Cardiac fibroblast (primary cell): ENCODE results near the gene NEAT1.

ENCODE experiments used
- DNase-seq, 2 donors: peaks; one replicate each; pipeline versions ENCODE4 v3.0.0 to v3.0.0-alpha.2; 2010; ENCODE audit warnings: low read depth in 2 of 2
- H3K4me3 ChIP-seq, 2 donors: replicated peaks in 1 of 2; 1 replicate in 1 of 2; 2 replicates in 1 of 2; pipeline ENCODE4 v1.5.1; 2011; ENCODE audit warnings: low read depth in 2 of 2, low read length in 2 of 2, mild to moderate bottlenecking in 2 of 2, moderate library complexity in 1 of 2
- TF ChIP-seq, protein P1 (sequence below): IDR thresholded peaks from one replicate; pipeline ENCODE4 v1.5.1; 2011; ENCODE audit warnings: low read depth, mild to moderate bottlenecking, low read length, inconsistent platforms

NEAT1 gene

DNA sequence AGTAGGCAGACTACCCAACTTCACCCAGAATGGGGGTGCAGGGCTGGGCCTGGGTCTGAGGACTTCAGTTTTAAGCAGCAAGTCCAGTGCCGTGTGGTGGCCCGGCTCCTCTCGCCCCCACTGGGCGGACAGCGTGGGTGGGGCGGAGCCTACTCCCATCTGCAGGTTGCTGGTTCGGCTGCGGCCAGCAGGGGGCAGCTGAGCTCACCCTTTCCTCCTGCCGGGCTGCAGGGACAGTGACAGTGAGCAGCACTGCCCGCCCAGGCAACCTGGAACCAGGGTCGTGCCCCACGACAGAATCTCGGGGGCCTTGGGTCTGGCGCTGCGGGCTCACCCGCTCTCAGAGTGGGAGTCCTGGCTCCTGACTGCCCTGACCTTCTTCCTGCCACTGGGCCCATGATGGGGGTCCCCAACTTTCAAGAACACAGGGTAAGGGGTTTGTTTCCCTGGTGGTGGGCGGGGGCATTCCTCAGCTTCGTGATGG lies 6.2 kb upstream of the NEAT1 start:
- TF ChIP-seq, protein P1, sequence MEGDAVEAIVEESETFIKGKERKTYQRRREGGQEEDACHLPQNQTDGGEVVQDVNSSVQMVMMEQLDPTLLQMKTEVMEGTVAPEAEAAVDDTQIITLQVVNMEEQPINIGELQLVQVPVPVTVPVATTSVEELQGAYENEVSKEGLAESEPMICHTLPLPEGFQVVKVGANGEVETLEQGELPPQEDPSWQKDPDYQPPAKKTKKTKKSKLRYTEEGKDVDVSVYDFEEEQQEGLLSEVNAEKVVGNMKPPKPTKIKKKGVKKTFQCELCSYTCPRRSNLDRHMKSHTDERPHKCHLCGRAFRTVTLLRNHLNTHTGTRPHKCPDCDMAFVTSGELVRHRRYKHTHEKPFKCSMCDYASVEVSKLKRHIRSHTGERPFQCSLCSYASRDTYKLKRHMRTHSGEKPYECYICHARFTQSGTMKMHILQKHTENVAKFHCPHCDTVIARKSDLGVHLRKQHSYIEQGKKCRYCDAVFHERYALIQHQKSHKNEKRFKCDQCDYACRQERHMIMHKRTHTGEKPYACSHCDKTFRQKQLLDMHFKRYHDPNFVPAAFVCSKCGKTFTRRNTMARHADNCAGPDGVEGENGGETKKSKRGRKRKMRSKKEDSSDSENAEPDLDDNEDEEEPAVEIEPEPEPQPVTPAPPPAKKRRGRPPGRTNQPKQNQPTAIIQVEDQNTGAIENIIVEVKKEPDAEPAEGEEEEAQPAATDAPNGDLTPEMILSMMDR = peak; percentile 96
- peak; percentile 81 to 87 for DNase-seq
- peak overlapping the region; percentile 36 for H3K4me3 ChIP-seq

DNA sequence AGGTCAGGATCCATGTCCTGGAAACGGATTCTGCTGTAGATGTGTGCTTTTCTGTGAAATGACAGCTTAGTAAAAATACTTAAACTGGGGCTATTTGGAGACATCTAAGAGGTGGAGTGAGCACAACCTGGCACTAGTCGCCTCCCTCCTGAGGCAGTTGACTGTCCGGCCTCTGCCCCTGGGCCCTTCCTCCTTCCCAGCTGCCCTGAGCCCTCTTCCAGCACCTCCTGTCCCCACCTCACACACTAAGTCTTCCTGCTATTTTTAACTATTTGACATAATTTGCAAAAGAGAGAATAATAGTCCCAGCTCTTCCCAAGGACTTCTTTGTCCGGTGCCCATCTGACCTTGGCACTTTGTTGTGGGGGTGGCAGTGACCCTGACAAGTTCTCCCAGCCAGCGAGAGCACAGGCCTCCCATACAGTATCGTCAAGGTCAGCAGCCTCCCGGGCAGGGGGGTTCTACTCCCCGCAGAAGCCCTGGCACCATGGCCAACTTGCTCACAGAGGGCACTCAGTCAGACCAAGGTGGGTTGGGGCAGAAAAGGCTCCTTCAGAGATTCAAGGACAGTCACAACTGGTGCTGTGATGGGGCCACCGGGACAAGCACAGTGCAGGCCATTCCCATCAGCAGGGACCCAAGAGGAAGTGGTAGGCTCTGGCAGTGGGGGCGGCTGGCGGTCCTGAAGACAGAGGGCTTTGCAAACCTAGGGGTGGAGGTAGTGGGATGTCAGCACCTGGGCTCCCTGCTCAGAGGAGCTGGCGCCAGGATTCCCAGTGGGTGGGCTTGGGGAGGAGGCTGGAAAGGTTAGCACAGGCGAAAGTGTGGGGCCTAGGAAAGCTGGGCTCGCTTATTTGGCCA lies 5.5 kb upstream of the NEAT1 start:
- peak overlapping the region; percentile 34 to 36 for H3K4me3 ChIP-seq
- TF ChIP-seq, protein P1 = no peak
- peak; percentile 16 to 32 for DNase-seq

DNA sequence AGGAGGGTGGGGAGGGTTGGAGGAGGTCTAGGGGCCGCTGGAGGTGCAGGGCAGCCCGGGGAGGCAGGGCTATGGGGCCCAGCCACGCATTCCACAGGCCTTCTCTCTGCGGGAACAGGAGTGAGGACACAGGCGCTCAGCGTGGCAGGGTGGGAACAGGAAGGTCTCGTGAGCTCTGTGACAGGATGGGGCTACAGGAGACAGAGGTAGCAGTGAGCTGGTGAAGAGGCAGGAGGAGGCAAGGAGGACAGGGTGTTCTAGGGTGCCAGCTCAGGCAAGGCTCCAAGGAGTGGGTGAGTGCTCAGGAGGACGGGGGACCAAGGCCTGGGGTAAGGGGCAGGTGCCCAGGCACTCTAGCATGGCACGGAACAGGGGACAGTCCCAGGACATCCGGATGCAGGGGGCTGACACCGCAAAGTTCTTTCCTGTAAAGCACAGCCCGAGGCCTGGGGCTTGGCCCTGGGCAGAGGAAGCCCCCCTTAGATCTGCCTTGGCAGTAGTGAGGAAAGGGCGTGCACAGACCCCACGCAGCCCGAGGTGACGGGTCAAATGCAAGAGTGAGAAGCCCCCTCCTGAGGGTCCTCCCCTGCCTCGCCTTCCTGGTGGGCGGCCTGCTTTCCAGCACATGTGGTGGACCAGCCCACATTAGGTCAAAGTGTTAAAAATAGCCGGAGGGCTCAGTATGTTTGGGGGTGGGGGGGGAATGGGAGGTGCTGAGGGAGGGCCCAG lies 4.7 kb upstream of the NEAT1 start:
- TF ChIP-seq, protein P1 = no peak
- peak; percentile 25 to 84 for DNase-seq
- H3K4me3 ChIP-seq = peak overlapping the region; percentile 20 to 36

DNA sequence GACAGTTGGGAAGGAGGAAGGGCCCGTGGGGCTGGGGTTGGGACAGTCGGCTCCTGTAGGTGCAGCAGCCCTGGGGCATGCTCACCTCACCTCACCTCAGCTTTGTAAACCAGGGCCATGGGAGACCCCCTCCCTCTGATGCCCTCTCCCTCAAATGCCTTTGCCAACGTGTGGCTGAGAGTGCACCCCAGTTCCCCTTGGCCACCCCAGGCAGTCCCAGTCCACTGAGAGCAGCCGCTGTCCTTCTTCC lies 4.2 kb upstream of the NEAT1 start:
- peak overlapping the region; percentile 34 to 40 for H3K4me3 ChIP-seq
- DNase-seq = peak in 1 of 2 donors; percentile 48
- TF ChIP-seq, protein P1 = no peak

DNA sequence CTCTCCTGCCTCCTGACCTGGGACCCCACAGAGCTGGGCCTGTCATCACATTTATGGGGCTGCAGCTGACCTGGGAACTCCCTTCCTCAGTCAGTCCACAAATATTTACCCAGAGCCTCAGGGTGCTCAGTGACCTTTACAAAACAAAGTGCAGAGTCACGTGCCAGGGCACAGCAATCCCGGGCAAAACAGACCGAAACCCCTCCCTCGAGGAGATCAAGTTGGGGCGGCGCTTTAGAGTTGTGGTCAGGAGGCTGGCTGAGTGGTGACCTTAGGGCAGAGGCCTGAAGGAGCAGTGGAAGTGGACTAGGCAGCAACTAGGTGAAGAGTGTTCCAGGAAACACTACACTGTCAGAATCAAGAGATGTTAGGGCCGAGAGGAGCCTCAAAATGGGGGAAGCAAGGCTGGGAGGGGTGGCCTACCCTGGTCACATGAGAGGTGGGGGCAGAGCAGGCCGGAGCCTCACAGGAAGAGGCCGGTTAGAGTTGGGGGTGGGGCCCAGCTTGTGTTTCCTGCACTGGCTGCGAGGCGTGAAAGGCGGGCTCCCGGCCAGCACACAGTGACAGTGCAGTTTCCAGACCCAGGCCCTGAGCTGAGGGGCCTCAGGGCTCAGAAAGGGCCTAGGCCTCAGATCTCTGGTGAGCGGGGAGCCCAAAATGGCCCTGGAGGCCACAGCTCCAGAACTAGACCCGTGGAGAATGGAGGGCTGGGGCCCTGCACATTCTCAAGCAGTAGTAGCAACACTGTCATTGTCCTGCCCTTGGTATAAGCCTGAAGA lies 3.7 kb upstream of the NEAT1 start:
- DNase-seq = peak; percentile 98 to 99
- TF ChIP-seq, protein P1 = no peak
- H3K4me3 ChIP-seq = peak overlapping the region; percentile 34 to 40

DNA sequence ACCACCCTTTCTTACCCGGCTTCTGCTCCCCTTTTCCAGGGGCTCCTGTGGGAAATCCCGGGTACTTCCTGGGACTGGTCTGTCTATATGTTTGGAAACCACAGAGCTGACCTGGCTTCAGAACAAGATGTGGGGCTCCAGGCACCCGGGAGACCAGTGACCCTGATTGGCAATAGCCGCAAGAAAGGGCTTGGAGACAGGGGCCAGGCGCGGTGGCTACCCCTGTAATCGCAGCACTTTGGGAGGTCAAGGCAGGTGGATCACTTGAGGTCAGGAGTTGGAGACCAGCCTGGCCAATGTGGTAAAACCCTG lies 3.2 kb upstream of the NEAT1 start:
- peak overlapping the region; percentile 25 to 37 for H3K4me3 ChIP-seq
- no peak for DNase-seq
- TF ChIP-seq, protein P1 = no peak
